HPDE6-E6E7 (cell line): Measurements from ENCODE around the gene GRIN3B.

Experiments used
- DNase-seq: peaks from one replicate; pipeline ENCODE4 v3.0.0; 2011; ENCODE audit warnings: missing footprints; ENCODE audit errors: extremely low spot score

GRIN3B gene

GRCh38 chr19:1007399-1008251, 7.4 kb downstream of the GRIN3B start:
- no peak for DNase-seq

- no peak for DNase-seq
Measured at GRCh38 chr19:1008268-1009040, 8.2 kb downstream of the GRIN3B start.

GRCh38 chr19:1009041-1009980, 9.1 kb downstream of the GRIN3B start:
- DNase-seq = no peak

GRCh38 chr19:1009981-1010538, 9.8 kb downstream of the GRIN3B start:
- DNase-seq = no peak

GRCh38 chr19:1010586-1011510, 10.6 kb downstream of the GRIN3B start:
- no peak for DNase-seq

- DNase-seq = no peak
Measured at GRCh38 chr19:1011831-1012333, 11.7 kb downstream of the GRIN3B start.

- DNase-seq = no peak
Measured at GRCh38 chr19:1012334-1012733, 12.1 kb downstream of the GRIN3B start.

- DNase-seq = no peak
Measured at GRCh38 chr19:1013218-1013617, 13.0 kb downstream of the GRIN3B start.

GRCh38 chr19:1014161-1015060, 14.2 kb downstream of the GRIN3B start:
- DNase-seq = no peak

GRCh38 chr19:1015061-1015781, 15.0 kb downstream of the GRIN3B start:
- DNase-seq = no peak

- no peak for DNase-seq
Measured at GRCh38 chr19:1015782-1016646, 15.8 kb downstream of the GRIN3B start.

GRCh38 chr19:1016647-1017114, 16.5 kb downstream of the GRIN3B start:
- DNase-seq = no peak

GRCh38 chr19:1017115-1017905, 17.1 kb downstream of the GRIN3B start:
- DNase-seq = peak; percentile 81

- DNase-seq = no peak
Measured at GRCh38 chr19:1017906-1018305, 17.7 kb downstream of the GRIN3B start.

GRCh38 chr19:1018393-1018792, 18.2 kb downstream of the GRIN3B start:
- DNase-seq = no peak

GRCh38 chr19:1018932-1019615, 18.9 kb downstream of the GRIN3B start:
- no peak for DNase-seq
